ENCODE measurements around the gene MOV10L1. TPM values are rescaled to one million over a fixed set of nuclear protein-coding genes. Genes with fewer than 3 reads are reported as not detected.
A peak's percentile ranks its signal among the peaks of the same experiment; 100 is the strongest.

The MOV10L1 gene
- total and polyA plus RNA-seq, 10 donors: 0.10 to 0.37 (median 0.15) TPM; not detected in 7

DNA sequence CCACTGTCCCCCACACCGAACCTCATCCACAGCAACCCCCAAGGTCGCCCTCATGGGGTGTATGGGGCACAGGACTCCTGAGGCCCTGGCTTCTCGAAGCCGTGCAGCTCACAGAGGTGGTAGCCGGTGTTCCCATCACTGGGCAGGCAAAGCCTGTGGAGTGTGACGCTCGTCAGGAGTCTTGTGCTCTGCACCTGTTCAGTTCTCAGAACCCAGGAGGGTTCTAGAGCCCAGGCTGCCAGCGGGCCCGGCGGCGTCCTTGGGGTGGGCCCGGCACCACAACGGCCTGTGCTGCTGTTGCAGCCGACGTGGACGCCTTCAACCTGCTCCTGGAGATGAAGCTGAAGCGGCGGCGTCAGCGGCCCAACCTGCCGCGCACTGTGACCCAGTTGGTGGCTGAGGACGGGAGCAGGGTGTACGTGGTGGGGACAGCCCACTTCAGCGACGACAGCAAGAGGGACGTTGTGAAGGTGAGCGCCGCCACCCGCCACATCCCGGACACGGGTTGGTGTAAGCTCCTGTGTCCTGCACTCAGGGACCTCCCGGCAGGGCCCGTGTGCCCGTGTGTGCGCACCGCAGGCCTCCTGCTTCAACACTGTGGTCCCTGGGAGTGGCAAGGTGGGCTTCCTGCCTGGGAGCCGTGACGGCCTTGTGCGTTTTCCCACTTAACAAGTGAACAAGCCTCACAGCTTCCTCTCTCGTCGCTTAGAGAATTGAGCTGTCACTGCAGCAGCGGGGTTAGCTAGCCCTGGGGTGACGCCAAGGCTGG, 104.4 kb downstream of the MOV10L1 start:
- 89 to 94% (median 90%) methylated on average over 10 to 44 of the region's 44 CpGs for WGBS, 5 donors
- Histone ChIP-seq H3K4me3 (no peak overlapping the region), H3K36me3 (peaks cover 0 to 64% (median 49%) of the 10 kb centered on the region in 6 donors), H3K4me1 (peaks cover 44 to 90% (median 63%) of the 10 kb centered on the region in 6 donors), H3K27ac (peak overlapping the region in 2 of 8 donors; percentile 30 to 99), H3K27me3 (replicated peaks in 1 of 7) (no peaks in the 10 kb centered on the region), H3K9me3 (no peaks in the 10 kb centered on the region)
- TF ChIP-seq POLR2AphosphoS5 (IDR thresholded peaks at IDR 0.05) (peak; percentile 8 to 54 (median 15)), POLR2A (IDR thresholded peaks at IDR 0.05) (no peak)
- TF ChIP-seq, protein P1, sequence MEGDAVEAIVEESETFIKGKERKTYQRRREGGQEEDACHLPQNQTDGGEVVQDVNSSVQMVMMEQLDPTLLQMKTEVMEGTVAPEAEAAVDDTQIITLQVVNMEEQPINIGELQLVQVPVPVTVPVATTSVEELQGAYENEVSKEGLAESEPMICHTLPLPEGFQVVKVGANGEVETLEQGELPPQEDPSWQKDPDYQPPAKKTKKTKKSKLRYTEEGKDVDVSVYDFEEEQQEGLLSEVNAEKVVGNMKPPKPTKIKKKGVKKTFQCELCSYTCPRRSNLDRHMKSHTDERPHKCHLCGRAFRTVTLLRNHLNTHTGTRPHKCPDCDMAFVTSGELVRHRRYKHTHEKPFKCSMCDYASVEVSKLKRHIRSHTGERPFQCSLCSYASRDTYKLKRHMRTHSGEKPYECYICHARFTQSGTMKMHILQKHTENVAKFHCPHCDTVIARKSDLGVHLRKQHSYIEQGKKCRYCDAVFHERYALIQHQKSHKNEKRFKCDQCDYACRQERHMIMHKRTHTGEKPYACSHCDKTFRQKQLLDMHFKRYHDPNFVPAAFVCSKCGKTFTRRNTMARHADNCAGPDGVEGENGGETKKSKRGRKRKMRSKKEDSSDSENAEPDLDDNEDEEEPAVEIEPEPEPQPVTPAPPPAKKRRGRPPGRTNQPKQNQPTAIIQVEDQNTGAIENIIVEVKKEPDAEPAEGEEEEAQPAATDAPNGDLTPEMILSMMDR (IDR thresholded peaks at IDR 0.05 in 8 of 11, conservative IDR thresholded peaks at IDR 0.05 in 3 of 11): no peak
- DNase-seq: no peak
- intact Hi-C loops (cut with DNase I; ENCODE audit: low total_unique reads): no loop called here

DNA sequence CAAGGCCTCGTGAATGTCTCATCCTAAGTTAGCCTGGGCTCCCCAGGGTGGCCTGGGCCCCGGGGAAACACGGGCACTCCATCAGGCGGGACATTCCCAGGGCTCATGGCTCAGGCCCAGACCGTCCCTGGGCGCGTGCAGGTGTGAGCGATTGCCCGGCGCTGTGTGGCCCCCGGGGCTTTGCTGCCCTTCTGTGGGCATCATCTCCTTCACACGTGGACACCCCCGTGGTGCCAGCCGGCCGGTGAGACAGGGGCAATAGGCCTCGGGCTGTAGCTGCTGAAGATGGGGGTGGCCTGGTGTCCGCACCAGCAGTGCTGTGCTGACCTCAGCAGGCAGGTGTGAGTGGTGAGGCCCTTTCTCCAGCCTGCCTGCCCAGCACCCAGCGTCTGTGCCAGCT, 106.5 kb downstream of the MOV10L1 start:
- Histone ChIP-seq H3K27me3 (replicated peaks in 1 of 7) (no peaks in the 10 kb centered on the region), H3K27ac (no peak overlapping the region), H3K36me3 (peaks cover 0 to 68% (median 49%) of the 10 kb centered on the region in 6 donors), H3K4me3 (no peak overlapping the region), H3K9me3 (no peaks in the 10 kb centered on the region), H3K4me1 (peaks cover 30 to 82% (median 54%) of the 10 kb centered on the region in 6 donors)
- intact Hi-C loops (cut with DNase I; ENCODE audit: low total_unique reads): no loop called here
- WGBS, 5 donors: 85 to 98% (median 93%) methylated on average over 8 to 18 of the region's 18 CpGs
- TF ChIP-seq POLR2AphosphoS5 (IDR thresholded peaks at IDR 0.05): peak in 2 of 3 donors; percentile 4 to 56
- TF ChIP-seq, protein P1 (IDR thresholded peaks at IDR 0.05 in 8 of 11, conservative IDR thresholded peaks at IDR 0.05 in 3 of 11): no peak
- DNase-seq: no peak

DNA sequence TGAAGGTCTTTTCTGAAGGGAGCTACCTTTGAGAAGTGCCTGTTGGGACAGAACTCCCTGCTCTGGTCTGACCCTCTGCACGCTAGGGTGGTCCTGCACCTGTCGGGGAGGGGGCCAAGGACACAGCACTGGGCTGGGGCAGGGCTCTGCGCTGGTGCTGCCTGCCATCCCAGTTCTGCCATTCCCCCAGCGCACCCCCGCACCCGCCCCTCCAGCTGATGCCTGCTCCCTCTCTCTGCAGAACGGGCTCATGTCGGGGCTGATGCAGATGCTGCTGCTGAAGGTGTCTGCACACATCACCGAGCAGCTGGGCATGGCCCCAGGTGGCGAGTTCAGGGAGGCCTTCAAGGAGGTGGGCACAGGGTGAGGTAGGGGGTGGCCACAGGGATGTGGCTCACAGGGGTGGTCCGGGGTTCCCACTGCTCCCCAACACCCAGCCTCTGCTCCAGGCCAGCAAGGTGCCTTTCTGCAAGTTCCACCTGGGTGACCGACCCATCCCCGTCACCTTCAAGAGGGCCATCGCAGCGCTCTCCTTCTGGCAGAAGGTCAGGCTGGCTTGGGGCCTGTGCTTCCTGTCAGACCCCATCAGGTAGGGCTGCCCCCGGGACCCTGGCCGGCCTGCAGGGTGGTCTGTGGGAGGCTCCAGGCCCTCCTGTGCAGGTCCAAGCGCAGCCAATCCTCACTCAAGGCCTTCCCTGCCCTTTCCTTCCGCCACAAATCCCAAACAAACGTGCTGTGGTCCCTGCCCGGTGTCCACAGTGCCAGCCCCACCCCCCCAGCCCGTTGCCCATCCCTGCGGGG, 107.4 kb downstream of the MOV10L1 start:
- Histone ChIP-seq H3K9me3 (no peaks in the 10 kb centered on the region), H3K4me1 (peaks cover 28 to 82% (median 54%) of the 10 kb centered on the region in 6 donors), H3K4me3 (no peak overlapping the region), H3K27me3 (replicated peaks in 1 of 7) (no peaks in the 10 kb centered on the region), H3K27ac (no peak overlapping the region), H3K36me3 (peaks cover 0 to 68% (median 49%) of the 10 kb centered on the region in 6 donors)
- no peak for DNase-seq
- 85 to 91% (median 87%) methylated on average over 19 to 23 of the region's 23 CpGs for WGBS, 5 donors
- intact Hi-C loops (cut with DNase I; ENCODE audit: low total_unique reads): no loop called here
- TF ChIP-seq POLR2AphosphoS5 (IDR thresholded peaks at IDR 0.05): peak in 2 of 3 donors; percentile 2 to 25
- TF ChIP-seq, protein P1 (IDR thresholded peaks at IDR 0.05 in 8 of 11, conservative IDR thresholded peaks at IDR 0.05 in 3 of 11): no peak

All from spleen (tissue), 11 donors.